NCI-H82 (cell line): ENCODE measurements around the gene PDZD2.
A peak's percentile ranks its signal among the peaks of the same experiment; 100 is the strongest.
"Not testable (repeated sequence)": the region's sequence is repeated elsewhere in the genome, so short reads cannot be mapped to it uniquely, and the experiment has no call there.

Experiments used
- DNase-seq: peaks from one replicate; lab custom pipeline; 2025; lab: John Stamatoyannopoulos, UW

The PDZD2 gene

DNA sequence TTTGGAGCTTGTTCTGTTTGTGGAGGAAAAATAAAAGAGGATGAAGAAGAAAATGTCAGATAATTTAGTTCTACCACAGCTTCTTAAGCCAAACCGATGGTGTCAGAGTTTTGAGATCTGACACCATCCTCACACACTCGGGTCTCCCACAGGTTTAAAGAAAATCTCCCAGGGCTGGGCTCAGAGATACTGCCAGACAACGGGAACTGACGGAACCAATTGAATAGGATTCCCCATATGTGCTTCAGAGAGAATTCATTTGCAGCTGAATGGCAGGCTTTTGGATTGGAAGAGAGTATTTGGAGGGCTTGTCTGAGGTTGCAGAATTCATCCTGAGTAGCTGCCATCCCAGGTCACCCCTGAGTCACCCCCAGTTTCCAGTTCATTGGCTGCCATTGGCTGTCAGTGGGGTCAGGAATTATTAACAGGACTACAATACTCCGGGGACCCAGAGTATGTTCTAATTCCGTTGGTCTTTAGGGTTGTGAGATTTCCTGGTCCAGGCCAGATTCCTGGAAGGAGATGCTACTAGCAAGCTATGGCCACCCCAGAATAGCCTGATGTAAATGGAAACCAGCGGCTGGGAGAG lies 131.3 kb downstream of the PDZD2 start:
- DNase-seq = no peak

DNA sequence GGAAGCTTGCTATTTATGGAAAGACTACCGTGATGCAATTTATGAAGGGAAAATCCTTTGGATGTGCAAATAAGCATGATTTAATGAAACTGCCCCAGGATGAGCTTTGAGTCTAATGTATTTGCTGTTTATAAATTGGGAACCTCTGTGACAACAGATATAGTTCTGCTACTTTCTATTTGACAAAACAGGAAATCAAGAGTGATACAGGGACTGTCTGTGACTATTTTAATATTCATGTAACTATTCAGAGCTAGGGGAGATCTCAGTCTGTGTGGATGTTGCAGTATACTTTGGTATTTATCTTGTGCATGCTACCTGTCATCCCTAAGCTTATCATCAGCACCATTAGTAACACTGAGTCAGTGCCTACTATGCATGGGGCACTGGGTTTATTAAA lies 132.1 kb downstream of the PDZD2 start:
- DNase-seq = no peak

DNA sequence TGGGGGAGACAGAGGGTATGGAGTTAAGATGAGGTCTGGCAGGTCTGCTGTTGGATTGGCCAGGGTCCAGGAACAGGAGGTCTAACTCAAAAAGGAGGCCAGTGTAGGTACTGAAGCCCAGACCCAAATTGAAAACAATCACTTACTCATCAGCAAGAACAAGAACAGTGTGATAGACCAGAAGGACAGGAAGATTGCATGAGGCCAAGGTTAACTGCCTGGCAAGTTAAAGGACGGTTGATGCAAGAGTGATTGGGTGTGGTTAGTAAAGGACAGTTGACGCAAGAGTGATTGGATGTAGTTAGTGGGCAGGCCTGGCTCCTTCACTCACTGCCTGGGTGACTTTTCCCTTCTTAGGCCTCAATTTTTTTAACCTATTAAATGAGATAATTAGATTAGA lies 132.6 kb downstream of the PDZD2 start:
- no peak for DNase-seq

DNA sequence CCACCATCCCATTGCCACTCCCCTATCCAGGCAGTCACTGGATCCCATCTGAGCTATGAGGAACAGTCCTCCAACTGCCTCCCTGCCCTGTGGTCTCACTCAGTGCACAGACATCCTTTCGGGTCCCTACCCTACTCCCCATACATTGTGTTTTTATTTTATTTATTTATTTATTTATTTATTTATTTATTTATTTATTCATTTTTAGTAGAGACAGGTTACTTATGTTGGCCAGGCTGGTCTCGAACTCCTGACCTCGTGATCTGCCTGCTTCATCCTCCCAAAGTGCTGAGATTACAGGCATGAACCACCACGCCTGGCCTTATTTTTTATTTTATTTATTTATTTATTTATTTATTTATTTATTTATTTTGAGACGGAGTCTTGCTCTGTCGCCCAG lies 137.4 kb downstream of the PDZD2 start:
- DNase-seq = not testable (repeated sequence)

DNA sequence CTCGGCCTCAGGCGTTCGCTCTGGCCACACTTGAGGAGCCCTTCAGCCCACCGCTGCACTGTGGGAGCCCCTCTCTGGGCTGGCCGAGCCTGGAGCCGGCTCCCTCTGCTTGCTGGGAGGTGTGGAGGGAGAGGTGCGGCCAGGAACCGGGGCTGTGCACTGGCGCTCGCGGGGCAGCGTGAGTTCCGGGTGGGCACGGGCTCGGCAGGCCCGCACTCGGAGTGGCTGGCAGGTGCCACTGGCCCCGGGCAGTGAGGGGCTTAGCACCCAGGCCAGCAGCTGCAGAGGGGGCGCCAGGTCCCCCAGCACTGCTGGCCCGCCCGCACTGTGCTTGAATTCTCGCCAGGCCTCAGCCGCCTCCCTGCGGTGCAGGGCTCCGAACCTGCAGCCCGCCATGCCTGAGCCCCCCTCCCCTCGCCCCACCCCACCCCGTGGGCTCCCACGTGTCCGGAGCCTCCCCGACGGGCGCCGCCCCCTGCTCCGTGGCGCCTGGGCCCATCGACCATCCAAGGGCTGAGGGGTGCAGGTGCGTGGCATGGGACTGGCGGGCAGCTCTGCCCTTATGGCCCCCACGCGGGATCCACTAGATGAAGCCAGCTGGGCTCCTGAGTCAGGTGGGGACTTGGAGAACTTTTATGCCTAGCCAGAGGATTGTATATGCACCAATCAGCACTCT lies 138.2 kb downstream of the PDZD2 start:
- DNase-seq = no peak

DNA sequence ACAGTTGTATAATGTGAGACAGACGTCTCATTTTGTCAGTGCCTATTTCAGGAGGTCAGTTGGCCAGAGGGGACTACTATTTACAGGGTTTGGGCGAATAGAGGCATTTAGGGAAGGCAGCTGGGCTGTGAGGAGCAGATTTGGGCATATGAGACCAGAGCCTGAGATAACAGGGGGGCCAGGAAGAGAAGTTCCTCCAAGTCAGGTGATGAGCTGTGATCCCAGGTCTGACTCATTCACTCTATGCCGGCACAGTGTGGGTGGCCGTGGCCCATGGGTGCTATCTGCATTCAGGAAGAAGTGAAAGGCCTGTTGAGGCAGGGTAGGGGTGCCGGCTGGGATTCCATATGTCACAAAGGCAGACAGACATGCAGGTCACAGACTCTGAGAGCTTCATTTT lies 142.8 kb downstream of the PDZD2 start:
- no peak for DNase-seq

DNA sequence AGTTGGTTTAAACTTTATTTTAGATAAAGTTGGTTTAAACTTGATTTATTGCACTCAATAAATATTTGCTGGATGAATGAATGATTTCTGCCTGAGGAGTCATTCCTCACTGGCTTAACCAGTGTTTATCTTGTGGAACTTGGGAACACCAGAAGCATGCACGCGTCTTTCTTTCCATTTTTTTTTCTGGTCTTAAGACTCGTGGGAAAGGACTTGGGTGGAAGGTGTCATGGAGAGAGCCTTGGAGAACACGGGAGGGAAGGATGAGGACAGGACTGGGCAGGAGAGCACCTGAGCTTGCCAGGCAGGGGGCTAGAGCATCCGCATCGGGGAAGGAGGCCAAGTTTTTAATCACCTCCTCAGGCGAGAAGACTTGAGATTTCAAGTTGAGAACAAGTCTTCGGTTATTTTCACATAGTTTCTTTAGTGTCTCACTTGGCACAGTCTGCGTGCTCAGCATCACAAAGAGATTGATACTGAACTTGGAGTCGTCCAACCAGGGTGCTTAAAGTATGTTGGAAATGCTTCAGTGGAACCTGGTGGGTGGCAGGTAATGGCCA lies 144.2 kb downstream of the PDZD2 start:
- DNase-seq = no peak

DNA sequence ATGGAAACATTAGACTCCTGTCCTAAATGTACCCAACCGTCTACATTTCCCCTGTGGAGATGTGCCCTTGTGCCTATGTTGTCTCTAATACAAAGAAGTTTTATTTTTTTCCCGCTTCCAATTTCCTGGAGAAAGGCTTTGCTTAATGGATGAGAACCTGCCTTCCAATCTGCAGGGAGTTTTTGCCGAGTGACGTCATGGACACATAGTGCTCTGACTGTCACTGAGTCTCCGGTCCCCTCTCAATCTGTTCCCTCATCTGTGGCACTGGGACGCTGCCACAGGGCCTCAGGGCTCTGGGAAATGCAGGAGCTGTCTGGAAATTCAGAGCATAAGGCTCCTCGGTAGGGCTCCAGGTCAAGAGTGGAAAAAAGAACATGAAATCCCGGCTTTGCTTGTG lies 144.8 kb downstream of the PDZD2 start:
- DNase-seq = no peak

DNA sequence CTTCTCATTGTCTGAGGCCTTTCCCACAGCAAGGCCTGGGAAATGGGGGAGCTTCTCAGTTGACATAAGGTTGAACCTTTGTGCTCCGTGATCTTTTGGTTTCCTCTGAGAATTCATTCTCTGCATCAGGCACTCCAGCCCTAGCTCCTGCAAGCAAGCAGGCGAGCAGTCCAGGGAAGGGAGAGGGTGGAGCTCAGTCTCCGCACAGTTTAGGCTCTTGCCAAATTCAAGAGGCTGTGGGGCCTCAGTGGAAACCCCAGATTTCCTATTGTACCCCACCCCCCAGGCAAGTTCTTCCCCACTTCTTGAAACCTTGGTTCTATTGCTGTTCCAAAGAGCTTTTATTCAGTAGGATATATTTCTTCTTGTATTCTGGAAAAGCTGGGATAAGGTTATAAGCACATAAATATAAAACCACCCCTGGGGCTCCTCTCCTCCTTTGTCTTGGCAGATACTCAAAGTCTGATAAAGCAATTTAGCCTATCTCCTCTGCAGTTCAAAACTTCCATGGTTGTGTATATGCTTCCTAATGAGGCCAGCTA lies 147.2 kb downstream of the PDZD2 start:
- DNase-seq = no peak

DNA sequence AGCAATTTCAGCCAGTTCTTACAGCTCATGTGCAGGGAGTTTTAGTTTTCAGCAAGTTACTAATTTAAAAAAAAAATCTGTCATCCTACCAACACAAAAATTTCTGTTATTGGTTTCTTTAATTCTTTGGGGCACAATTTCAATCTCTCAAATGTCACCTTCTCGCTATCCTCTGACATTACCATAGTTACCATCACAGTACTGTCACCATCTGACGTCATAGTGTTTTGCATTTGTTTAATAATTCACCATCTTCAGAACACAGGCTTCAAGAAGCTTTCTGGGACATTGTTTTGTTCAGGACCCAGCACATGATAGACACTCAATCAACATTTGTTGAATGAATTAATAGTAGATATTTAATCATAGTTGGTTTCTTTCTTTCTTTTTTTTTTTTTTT lies 155.1 kb downstream of the PDZD2 start:
- no peak for DNase-seq

DNA sequence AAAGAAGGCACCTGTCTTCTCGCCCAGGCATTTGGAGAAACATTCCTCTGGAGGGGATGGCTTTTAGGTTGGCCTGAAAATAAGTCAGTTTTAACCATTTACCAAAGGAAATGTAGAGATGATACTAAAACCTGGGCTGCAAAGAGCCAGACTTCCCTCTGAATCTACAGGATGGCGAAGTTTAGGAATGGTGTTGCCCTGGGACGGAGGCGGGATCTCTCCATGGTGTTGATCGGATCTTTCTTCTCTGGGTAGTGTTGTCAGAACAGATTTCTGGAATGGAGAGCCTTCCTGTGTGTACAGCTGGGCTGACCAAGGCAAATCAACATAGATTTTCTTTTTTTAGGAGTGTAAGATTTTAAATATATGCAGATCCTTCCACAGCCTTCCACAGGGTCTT lies 159.2 kb downstream of the PDZD2 start:
- DNase-seq = no peak

DNA sequence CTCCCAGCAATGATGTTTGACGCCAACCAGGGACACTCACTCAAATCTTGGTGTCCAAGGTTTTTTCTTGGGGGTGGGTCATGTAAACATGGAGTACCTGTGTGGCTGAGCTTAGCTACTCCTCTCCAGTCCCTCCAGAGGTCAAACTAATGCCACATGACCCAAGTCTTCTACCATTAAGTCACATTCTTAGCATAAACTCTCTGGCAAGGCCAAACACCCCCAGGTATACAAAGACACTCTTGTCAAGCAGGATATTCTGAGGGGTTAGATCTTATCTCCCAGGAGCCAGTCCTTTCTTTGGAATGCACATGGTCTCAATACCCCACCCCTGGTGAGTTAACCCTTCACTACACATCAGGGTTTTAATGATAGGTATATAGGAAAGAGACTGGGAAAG lies 161.4 kb downstream of the PDZD2 start:
- no peak for DNase-seq

DNA sequence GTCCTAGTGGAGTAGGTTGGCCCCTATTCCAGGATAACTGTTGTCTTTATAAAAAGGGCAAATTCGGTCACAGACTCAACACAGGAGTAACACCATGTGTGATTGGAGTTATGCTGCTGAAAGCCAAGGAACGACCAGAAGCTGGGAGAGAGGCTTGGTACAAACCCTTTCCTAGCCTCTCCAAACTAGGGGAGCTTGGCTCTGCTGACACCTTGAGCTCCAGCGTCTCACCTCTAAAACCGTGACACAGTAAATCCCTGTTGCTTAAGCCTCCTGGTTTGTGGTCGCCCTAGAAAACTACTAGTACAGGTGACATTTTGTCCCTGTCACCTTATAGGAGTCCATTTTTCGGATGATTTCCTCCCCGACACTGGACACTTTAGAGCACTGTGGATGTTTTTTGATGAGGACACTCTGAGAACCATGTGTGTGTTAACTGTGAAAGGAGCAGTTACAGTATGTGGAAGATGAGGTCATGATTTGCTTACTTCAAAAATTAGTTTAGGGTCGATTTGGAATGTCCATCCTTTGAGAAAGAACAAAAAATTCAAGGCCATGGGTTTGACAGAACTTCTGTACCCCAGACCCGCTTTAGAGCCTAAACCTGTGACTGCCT lies 167.0 kb downstream of the PDZD2 start:
- DNase-seq = no peak

DNA sequence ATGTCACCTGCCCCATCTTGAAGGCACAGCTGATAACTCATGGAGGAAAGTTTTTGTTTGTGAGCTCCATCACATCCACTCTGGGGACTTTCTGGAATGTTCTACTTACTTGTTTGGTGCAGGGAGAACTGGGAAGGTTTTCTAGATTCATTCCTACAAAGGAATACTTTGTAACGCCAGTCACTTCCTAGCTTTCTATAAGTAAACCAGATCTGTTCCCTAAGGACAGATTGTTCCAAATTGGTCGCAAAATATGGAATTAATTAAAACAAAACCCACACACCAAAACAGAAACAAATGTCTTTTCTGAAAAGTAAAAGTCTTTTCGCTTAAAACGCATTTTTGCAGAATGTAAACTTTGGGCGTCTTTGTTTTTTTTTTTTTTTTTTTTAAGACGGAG lies 167.6 kb downstream of the PDZD2 start:
- DNase-seq = no peak

DNA sequence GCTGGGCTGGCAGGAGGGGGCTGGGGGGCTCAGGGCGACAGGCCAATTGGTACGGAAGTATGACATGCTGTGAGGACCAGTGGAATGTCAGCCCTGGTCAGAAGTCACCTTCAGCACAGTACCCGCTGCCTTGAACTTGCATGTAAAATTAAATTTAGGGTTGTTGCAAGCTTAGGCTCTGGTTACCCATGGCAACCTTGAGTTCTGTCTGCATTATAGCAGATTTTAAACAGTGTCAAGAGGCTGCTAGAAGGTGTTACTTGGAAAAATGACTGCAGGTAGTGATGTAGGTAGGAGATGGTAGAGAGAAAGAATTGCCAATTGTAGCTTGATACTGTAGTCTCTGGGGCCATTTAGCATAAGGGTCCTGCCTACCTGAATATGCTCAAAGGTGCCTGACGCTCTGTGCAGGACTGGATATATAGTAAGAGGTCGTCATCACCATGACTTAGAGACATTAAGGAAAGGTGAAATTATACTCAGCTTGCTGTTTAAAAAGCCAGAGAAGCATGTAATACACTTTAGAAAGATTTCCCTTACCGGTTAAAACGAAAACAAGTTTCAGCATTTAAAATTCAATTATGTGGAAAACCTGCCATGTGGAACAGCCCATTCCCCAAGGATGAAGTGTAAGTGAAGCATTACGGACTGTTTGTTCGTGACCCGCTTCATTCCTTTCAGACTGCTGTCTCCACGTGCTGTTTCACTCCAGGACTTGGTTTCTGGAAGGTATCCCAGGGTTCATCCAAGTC lies 169.0 kb downstream of the PDZD2 start:
- DNase-seq = no peak

DNA sequence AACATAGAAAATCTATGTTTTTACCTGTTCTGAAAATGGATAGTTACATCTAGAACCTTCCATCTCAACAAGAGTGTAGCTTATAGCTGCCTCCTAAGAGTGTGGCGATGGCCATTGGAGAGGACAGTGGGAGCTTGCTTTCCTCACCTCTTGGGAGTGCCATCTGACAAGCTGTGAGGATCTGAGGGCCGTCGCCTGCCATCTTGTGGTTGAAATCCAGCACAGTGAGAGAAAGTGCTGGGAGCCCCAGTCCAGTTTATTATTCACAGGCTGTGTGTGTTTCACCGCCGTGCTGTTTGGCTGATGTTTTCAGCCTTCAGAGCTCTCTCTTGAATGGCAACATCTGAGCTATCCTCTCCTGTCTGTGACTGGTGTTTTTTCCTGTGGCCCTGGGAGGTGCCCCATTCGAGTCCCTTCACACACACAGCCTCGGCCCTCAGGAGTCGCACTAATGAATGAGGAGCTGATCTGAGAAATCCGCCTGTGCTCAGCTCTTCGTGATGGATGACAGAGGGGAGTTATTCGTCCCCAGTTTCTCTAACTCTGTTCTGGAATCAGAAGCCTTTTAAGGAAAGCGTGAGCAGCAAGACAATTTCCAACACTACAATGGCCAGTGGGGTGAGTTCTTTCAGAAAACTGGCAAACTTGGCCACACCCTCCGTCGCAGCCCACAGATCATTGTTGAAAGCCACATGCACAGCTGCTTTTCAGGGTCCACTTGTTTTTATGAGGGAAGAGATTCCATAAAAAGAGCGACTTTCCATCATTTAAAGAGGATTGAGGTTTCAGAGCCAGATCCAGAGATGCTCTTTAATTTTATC lies 170.3 kb downstream of the PDZD2 start:
- DNase-seq = peak; percentile 87

DNA sequence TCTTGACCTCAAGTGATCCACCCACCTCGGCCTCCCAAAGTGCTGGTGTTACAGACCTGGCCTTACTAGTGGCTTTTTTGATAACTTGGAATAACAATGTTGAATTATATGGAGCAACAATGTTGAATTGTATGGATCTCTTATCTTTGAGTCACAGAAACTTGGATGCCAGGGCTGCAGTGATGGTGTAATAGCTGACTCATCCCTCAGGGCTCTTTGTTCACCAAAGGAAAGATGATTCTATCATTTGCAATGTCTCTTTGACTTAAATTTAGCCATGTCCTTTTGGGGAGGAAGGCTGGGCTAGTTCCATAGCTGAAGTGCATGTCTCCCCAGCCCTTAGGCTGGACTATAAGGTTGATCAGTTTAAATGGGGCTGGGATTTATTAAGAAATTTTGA lies 172.3 kb downstream of the PDZD2 start:
- no peak for DNase-seq

DNA sequence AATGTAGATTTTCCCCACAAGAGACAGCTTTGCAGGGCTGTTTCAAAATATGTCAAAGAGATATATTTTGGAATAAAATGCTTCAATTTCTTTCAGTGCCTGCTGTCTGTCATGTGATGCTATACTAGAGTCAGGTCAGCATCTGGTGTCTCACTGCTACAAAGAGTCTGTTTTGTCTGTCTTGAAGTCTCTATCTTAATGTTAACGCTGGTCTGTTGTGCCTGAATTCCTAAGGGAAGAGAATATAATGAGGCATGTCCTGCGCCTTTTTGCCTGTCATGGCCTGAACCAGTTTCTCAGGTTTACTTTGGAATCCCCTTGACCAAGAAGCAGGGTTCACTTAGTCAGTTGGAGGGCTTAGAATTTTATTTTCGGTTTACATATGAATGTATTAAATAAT lies 176.4 kb downstream of the PDZD2 start:
- peak; percentile 13 for DNase-seq

DNA sequence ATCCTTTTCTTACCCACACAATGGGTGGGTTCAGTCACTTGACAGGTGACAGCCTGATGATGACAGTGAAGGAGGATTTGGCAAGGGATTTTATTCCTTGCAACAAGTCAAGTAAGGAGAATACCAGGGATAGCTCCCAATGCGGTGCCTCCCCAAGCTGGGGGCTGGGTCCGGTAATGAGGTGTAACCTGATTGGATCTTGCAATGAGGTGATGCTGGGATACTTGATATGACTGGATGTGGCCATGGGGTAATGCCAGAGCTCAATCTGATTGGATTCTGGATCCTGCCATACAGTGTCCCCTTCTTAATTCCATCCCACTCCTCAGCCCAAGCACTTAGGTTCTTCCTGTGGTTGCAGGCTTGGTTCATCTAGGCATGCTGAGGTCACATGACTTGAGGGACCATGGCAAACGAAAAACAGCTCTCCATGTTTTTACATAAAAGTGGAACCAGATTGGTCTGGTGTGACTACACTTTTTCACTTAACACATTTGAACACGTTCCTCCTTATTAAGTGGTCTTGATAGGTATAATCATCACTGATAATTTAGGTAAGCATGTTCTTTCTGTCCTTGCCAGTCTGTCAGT lies 181.1 kb downstream of the PDZD2 start:
- DNase-seq = peak; percentile 62

DNA sequence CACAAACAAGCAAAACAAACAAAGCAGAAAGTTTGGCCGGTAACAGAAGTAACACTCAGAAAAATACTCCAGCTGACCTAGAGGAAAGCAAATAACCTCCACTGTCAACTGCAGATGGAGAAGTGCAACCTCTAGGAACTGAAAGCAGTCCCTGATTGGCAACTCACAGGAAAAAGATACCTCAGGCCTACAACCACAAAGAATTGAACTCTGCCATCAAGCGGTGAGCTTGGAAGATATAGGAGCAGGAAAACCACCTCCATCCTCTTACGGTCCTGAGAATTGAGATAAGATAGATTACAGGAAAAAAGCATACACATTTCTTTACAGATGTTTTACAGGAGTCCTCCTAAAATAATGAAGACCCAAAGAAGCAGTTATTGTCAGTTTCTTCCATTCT lies 184.5 kb downstream of the PDZD2 start:
- DNase-seq = no peak

DNA sequence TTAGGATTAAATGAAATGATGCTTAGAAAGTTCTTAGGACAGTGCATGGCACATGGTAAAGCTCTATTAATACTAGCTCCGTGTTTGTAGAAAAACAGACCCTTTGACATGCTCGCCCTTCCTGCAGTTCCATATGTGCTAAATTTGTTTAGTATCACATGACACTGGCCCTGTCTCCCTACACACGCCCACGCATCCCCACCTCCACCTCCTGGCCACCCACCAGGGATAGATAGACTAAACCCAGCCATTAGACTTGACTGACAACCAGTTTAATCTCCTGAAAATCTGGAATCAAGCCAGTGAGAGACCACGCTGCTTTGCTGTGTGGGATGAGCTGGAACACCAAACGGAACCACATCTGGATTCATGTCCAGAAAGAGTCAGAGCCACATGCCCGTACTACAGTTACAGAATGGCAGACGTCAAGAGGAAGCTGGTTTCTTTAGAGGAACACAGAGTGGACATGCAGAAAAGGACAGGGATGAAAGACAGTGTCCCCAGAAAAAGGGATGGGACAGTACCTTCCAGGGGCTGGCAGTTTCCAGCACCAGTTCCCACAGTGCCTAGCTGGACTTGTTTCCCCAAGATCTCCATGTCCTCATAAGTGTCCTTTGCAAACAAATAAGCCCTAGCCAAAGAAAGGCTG lies 186.1 kb downstream of the PDZD2 start:
- peak; percentile 61 for DNase-seq
